Inflammatory macrophage treated with lipopolysaccharide for 4 hours (primary cell): ENCODE results near the gene LPAR5.
A peak's percentile ranks its signal among the peaks of the same experiment; 100 is the strongest.
"Not testable (repeated sequence)": the region's sequence is repeated elsewhere in the genome, so short reads cannot be mapped to it uniquely, and the experiment has no call there.

Experiments used
- DNase-seq: peaks from one replicate; pipeline ENCODE4 v3.0.0-alpha.2; 2020

The LPAR5 gene

GRCh38 chr12:6606331-6607131 lies 29.2 kb downstream of the LPAR5 start:
- DNase-seq = peak; percentile 37

- DNase-seq = no peak
Observed at GRCh38 chr12:6605421-6606330, 30.1 kb downstream of the LPAR5 start.

GRCh38 chr12:6604259-6605029 lies 31.3 kb downstream of the LPAR5 start:
- no peak for DNase-seq

GRCh38 chr12:6603095-6603567 lies 32.6 kb downstream of the LPAR5 start:
- no peak for DNase-seq

GRCh38 chr12:6602526-6602925 lies 33.2 kb downstream of the LPAR5 start:
- DNase-seq = no peak

GRCh38 chr12:6595673-6596072 lies 40.1 kb downstream of the LPAR5 start:
- DNase-seq = not testable (repeated sequence)

GRCh38 chr12:6592087-6592486 lies 43.7 kb downstream of the LPAR5 start:
- no peak for DNase-seq

GRCh38 chr12:6586569-6586968 lies 49.2 kb downstream of the LPAR5 start:
- DNase-seq = not testable (repeated sequence)

- DNase-seq = no peak
Observed at GRCh38 chr12:6584293-6584692, 51.5 kb downstream of the LPAR5 start.

- no peak for DNase-seq
Observed at GRCh38 chr12:6582959-6583358, 52.8 kb downstream of the LPAR5 start.

- DNase-seq = no peak
Observed at GRCh38 chr12:6582196-6582595, 53.6 kb downstream of the LPAR5 start.

GRCh38 chr12:6575648-6576047 lies 60.1 kb downstream of the LPAR5 start:
- no peak for DNase-seq

GRCh38 chr12:6574576-6575295 lies 61.0 kb downstream of the LPAR5 start:
- no peak for DNase-seq

GRCh38 chr12:6573001-6573400 lies 62.8 kb downstream of the LPAR5 start:
- no peak for DNase-seq

GRCh38 chr12:6570264-6570887 lies 65.4 kb downstream of the LPAR5 start:
- peak; percentile 33 for DNase-seq

GRCh38 chr12:6569786-6570185 lies 66.0 kb downstream of the LPAR5 start:
- DNase-seq = no peak

- no peak for DNase-seq
Observed at GRCh38 chr12:6569312-6569711, 66.4 kb downstream of the LPAR5 start.
